A204.1 (cell line): ENCODE data around the gene SSU72.
"Not testable (repeated sequence)": the region's sequence is repeated elsewhere in the genome, so short reads cannot be mapped to it uniquely, and the experiment has no call there.

Experiments used
- FAIRE-seq: peaks from 2 replicates; lab custom pipeline; 2012; peaks lifted over from hg19 to GRCh38; lab: Jason Lieb, UNC

Gene SSU72

GRCh38 chr1:1595341-1595740 lies 20.7 kb upstream of the SSU72 start:
- not testable (repeated sequence) for FAIRE-seq

DNA sequence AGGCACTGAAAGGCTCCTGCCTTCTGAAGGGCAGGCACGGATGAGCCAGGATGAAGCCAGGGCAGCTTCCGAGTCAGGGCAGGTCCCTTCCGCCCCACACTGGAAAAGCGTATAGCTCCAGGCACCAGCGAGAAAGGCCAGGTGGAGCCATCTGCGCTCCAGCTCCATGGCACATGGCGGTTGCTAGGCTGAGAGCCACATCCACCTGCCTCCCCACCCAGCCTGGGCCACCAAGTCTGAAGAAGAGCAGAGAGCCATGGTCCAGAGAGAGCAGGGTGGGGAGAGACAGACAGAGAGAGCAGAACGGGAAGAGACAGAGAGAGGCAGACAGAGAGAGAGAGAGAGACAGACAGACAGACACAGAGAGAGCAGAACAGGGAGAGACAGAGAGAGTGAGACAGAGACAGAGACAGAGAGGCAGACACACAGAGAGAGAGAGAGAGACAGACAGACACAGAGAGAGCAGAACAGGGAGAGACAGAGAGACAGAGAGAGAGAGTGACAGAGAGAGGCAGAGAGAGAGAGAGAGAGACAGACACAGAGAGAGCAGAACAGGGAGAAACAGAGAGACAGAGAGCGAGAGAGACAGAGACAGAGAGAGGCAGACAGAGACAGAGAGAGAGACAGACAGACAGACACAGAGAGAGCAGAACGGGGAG lies 20.1 kb upstream of the SSU72 start:
- no peak for FAIRE-seq

DNA sequence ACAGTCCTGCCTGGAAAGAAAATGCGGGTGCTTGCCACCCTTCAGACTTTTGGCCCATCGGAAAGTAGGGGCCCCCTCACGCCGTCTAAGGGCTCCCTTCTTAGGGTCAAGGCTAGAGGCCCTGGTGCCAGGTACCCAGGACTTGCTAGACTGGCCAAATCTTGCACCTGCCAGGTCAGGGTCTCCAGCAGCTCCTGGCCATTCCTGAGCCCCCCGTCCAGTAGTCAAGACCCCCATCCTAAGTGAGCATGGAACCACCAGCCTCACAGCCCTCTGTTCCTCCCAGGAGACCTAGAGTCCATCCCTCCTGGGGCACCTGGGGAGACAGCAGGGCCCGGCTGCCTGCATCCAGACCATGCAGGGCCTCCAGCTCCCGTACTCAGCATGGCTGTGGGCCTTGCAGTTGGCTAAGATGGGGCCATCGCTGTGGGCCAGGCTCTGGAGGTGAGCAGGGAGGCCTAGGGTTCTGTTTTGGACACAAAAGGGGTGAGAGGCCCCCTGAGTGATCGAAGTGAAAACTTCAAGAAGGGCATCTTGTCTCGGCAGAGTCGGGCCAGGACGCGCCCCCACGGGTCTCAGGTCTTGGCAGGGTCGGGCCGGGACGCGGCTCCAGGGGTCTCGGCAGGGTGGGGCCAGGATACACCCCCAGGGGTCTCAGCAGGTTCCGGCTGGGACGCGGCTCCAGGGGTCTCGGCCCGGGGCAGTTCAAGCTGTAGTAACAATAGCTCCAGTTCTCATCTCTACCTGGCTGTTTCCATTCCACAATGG lies 19.4 kb upstream of the SSU72 start:
- FAIRE-seq = no peak

- no peak for FAIRE-seq
These were observed 16.8 kb upstream of the SSU72 start for GRCh38 chr1:1591452-1591851.

GRCh38 chr1:1583347-1584010 lies 8.8 kb upstream of the SSU72 start:
- no peak for FAIRE-seq

GRCh38 chr1:1582585-1583346 lies 8.1 kb upstream of the SSU72 start:
- no peak for FAIRE-seq

GRCh38 chr1:1578371-1578940 lies 3.8 kb upstream of the SSU72 start:
- FAIRE-seq = no peak

DNA sequence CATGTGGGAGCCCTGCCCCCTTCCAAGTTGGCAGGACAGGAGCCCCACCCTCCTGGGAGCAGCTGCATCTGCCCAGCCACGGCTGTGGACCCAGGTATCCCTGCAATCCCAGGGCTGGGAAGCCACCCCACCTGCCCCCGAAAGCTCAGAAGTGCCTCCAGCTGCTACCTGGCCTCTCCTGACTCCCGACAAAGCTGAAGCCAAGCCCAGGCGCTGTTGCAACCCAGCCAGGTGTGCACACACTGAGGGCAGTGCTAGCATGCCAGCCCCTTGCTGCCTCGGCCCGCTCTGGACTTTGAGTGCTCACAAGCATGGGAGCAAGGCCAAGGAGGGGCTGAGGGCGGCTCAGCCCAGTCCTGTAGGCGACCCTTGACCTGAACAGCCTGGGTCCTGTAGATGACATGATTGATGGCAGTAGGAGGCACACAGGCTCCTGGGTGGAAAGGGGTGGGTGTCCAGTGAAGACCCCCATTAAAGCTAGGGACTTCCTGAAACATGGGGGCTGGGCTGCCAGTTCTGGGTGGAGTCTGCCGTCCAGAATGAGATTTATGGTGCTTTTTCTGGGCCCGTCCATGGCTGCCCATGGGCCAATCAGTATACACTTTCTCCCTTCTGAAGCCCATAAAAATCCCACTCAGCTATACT lies 2.8 kb upstream of the SSU72 start:
- no peak for FAIRE-seq

GRCh38 chr1:1573843-1574720 lies 581 bp downstream of the SSU72 start:
- no peak for FAIRE-seq

- FAIRE-seq = no peak
These were observed 5.3 kb downstream of the SSU72 start for GRCh38 chr1:1569341-1569740.

DNA sequence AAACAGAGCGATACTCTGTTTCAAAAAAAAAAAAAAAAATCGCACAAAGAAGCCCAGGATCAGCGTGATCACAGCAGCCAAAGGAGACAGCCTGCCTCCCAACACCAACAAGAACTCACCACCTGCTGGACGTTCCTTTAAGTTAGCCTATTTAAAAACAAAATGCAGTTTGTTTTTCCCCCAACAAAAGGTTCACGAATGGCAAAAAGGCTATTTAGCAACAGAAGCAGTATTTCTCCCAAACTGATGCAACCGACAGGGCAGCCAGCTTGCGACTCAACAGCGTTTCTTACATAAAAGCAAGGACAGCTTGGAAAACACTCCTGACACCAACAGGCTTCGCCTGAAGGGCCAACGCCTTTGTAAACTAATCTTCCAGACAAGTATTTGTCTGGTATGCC lies 6.8 kb downstream of the SSU72 start:
- FAIRE-seq = no peak

DNA sequence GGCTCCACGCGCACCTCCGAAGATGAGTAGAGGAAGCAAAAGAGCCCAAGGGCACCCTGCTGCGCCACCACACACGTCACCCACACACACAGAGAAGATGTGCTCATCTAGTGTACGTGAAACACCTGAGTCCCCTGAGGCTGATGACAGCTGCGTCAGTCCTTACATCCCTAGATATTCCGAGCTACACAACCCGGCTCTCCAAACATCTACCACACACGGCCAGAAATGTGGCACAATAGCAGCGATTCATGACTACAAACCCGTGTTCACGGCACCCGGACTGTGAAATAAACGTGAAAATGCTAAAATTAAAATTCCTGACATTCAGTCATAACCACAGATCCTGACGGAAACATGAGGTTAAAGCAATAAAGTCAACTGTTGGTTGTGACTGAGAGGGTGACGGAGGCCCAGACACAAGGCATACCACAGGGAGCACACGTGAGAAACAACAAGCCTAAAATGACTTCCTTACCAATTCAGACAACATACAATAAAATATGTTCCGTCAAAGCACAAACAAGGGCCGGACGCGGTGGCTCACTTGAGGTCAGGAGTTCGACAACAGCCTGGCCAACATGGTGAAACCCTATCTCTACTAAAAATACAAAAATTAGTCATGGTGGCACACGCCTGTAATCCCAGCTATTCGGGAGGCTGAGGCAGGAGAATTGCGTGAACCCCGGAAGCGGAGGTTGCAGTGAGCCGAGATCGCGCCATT lies 7.3 kb downstream of the SSU72 start:
- FAIRE-seq = no peak

- FAIRE-seq = no peak
These were observed 9.3 kb downstream of the SSU72 start for GRCh38 chr1:1565340-1565739.

DNA sequence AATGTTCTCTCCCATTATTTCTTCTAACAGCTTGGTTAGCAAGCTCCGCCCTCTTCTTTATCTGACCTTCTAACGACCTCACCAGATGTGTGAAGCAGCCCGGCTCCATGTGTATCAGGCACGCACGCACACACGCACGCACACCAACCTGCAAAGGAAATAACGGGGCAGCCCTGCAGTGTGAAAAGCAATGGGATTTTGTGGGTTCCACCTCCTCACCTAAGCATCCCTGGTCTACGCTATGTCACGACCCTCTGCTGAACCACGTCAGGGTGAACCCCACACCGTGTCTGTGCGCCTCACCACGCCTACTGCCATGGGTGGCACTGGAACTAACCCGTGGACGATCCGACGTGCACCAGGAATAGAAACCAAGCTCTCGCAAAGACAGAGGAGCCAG lies 10.4 kb downstream of the SSU72 start:
- FAIRE-seq = no peak

DNA sequence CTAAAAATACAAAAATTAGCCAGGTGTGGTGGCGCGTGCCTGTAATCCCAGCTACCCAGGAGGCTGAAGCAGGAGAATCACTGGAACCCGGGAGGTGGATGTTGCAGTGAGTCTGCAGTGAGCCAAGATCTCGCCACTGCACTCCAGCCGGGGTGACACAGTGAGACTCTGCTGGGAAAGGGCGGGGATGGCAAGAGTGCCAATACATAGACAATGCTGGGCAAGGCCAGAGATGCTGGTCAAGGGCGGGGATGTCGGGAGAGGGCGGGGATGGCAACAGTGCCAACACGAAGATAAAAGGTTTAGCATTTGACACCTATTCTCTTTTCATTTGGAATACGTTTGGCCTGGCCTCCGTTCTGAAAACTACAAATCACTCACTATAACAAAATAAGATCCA lies 11.0 kb downstream of the SSU72 start:
- FAIRE-seq = no peak

GRCh38 chr1:1562556-1563195 lies 12.0 kb downstream of the SSU72 start:
- FAIRE-seq = no peak

- FAIRE-seq = no peak
These were observed 12.7 kb downstream of the SSU72 start for GRCh38 chr1:1561801-1562470.

- FAIRE-seq = no peak
These were observed 14.5 kb downstream of the SSU72 start for GRCh38 chr1:1560178-1560577.

DNA sequence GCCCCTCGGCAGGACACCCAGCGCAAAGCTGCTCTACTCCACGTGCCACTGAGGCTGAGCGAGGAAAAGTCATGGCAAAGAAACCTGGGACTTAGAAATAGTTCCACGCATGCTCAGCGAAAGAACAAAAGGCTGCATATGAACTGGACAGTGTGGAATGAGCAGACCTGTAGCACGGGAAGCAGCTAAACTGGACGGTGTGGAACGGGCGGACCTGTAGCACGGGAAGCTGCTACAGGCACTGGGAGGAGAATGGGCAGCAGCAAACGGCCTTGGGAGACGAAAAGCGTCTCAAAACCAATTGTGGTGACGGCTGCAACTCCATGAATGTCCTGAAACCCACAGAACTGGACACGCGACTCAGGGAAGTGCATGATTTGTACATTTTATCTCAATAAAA lies 15.6 kb downstream of the SSU72 start:
- no peak for FAIRE-seq
